K562 (cell line): ENCODE data around the gene FDX1. TPM values are rescaled to one million over a fixed set of nuclear protein-coding genes. Genes with fewer than 3 reads are reported as not detected.

Source experiments
- ASH1L ChIP-seq: fragments of 450-650 bp; IDR thresholded peaks from 2 replicates; pipeline ENCODE4 v1.6.1; 2018; ENCODE audit warnings: borderline replicate concordance, mild to moderate bottlenecking, low read depth; ENCODE audit not compliant: partially characterized antibody
- CHD2 ChIP-seq: IDR thresholded peaks from 2 replicates; pipeline ENCODE4 v1.6.1; 2011; ENCODE audit warnings: low read depth, low read length
- ELF4 ChIP-seq: fragments of 450-650 bp; formaldehyde crosslinking; IDR thresholded peaks from 2 replicates; pipeline ENCODE4 v1.4.0; 2022; ENCODE audit warnings: missing genetic modification characterization
- GTF2E2 ChIP-seq: fragments of 200-800 bp; sonication (Bioruptor generic); IDR thresholded peaks from 2 replicates; pipeline ENCODE4 v1.6.1; 2016; ENCODE audit warnings: missing genetic modification characterization, missing compliant biosample characterization
- HMGN3 ChIP-seq: IDR thresholded peaks from 2 replicates; pipeline ENCODE4 v1.6.1; 2011; ENCODE audit warnings: borderline replicate concordance, low read depth, mild to moderate bottlenecking, mixed read lengths, low read length; ENCODE audit not compliant: insufficient read length; ENCODE audit errors: extremely low read depth
- KLF1 ChIP-seq: fragments of 450-650 bp; IDR thresholded peaks from 2 replicates; pipeline ENCODE4 v1.6.1; 2016; ENCODE audit warnings: missing genetic modification characterization, missing compliant biosample characterization
- NELFE ChIP-seq: IDR thresholded peaks from 2 replicates; pipeline ENCODE4 v1.6.1; 2011; ENCODE audit warnings: mild to moderate bottlenecking; ENCODE audit not compliant: insufficient read depth, insufficient read length
- PML ChIP-seq: IDR thresholded peaks from 2 replicates; pipeline ENCODE4 v1.6.1; 2012; ENCODE audit warnings: low read length, inconsistent platforms
- PURB ChIP-seq: sonication (generic); formaldehyde crosslinking; IDR thresholded peaks from 2 replicates; pipeline ENCODE4 v1.9.0; 2021; ENCODE audit warnings: low read depth, mild to moderate bottlenecking, missing genetic modification reagents
- TGIF2 ChIP-seq: sonication (generic); formaldehyde crosslinking; IDR thresholded peaks from 2 replicates; pipeline ENCODE4 v1.8.1; 2022; ENCODE audit warnings: mild to moderate bottlenecking, missing genetic modification reagents, moderate library complexity
- ZBTB1 ChIP-seq: sonication (generic); formaldehyde crosslinking; IDR thresholded peaks from 2 replicates; pipeline ENCODE4 v1.8.1; 2023; ENCODE audit warnings: missing genetic modification reagents, low read depth, mild to moderate bottlenecking, borderline replicate concordance
- ZNF57 ChIP-seq: fragments of 450-650 bp; formaldehyde crosslinking; IDR thresholded peaks from 2 replicates; pipeline ENCODE4 v1.4.0; 2020; ENCODE audit warnings: mild to moderate bottlenecking, moderate library complexity
- ZSCAN32 ChIP-seq: fragments of 450-650 bp; formaldehyde crosslinking; IDR thresholded peaks from 2 replicates; pipeline ENCODE4 v1.4.0; 2020; ENCODE audit warnings: mild to moderate bottlenecking, moderate library complexity
- polyA plus RNA-seq, 8 experiments: library from polyadenylated mRNA; depleted of rRNA in 4 of 8; stranded (reverse) in 5 of 8; unstranded in 3 of 8; fragments of >200 nt; fragmentation: Nextera tagmentation in 2 of 8; fragmentation: Illumina TruSeq in 1 of 8; extraction: Ambion mirVana in 2 of 8; extraction: Trizol in 1 of 8; gene quantifications; 2 replicates each; pipeline versions ENCODE4 v1.2.1 to v1.2.3, GENCODE V29; 2011 to 2014; ENCODE audit warnings: inconsistent platforms in 1 of 8, missing spikeins in 1 of 8
- total RNA-seq, 7 experiments: library from RNA; depleted of rRNA in 6 of 7; stranded (reverse); fragments of >200 nt in 6 of 7; fragmentation: Illumina TruSeq in 2 of 7; extraction: Trizol in 2 of 7; gene quantifications; 2 replicates each; pipeline versions ENCODE4 v1.2.1 to v1.2.3, GENCODE V29; 2011 to 2021; ENCODE audit warnings: low replicate concordance in 1 of 7
- TF ChIP-seq, protein P1 (sequence below): fragments of 150-350 bp; conservative IDR thresholded peaks from 2 replicates; pipeline ENCODE4 v1.6.1; 2014; ENCODE audit warnings: low read length
- TF ChIP-seq, protein P2 (sequence below): fragments of 250-450 bp; sonication (Bioruptor Pico); IDR thresholded peaks from 2 replicates; pipeline ENCODE4 v1.5.0; 2021; ENCODE audit warnings: mild to moderate bottlenecking, moderate library complexity
- TF ChIP-seq, protein P3 (sequence below): fragments of 450-650 bp; IDR thresholded peaks from 2 replicates; pipeline ENCODE4 v1.6.1; 2016
- TF ChIP-seq, protein P4 (sequence below): fragments of 250-450 bp; sonication (Bioruptor Pico); IDR thresholded peaks from 2 replicates; pipeline ENCODE4 v1.5.0; 2021; ENCODE audit warnings: mild to moderate bottlenecking, borderline replicate concordance
- TF ChIP-seq, protein P5 (sequence below): fragments of 450-650 bp; IDR thresholded peaks from 2 replicates; pipeline ENCODE4 v1.6.1; 2016; ENCODE audit warnings: missing biosample characterization, missing genetic modification characterization

Gene FDX1
- total and polyA plus RNA-seq, 9 of the 15 experiments (the other 6 are each of a cell fraction or from before 2014, with no cell fraction given), result 6.4 to 14.3 (median 11.4) TPM

DNA sequence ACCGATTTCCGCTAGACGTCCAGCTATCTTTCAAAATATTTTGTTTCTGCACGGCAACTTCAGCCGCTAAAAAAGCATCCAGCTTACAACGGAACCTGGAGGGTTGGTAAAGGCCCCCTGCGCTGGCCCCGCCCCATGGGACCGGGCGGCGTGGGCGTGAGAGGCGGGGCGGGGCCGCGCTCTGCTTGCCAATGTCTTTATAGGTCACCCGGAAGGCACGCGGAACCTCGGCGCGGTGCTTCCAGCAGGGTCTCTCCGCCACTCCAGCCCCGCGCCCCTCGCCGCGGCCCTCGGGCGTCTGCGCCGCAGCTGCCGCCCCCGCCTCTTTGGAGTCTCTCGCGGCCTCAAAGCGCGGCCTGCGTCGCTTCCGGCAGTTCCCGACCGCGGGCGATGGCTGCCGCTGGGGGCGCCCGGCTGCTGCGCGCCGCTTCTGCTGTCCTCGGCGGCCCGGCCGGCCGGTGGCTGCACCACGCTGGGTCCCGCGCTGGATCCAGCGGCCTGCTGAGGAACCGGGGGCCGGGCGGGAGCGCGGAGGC lies at the start of gene FDX1 (continued):
- TF ChIP-seq KLF1 (tag) (no peak; the same call in 1 of the 2 replicates), TGIF2 (peak; percentile 85; the same call in 1 of the 2 replicates), ZNF57 (CRISPR knock-in tag) (no peak), PML (no peak), CHD2 (no peak), PURB (CRISPR knock-in tag) (no peak), HMGN3 (peak; percentile 78), ZSCAN32 (no peak), NELFE (no peak), ZBTB1 (CRISPR knock-in tag) (peak; percentile 90), ELF4 (CRISPR knock-in tag) (no peak), GTF2E2 (no peak), ASH1L (no peak)
- TF ChIP-seq, protein P1, sequence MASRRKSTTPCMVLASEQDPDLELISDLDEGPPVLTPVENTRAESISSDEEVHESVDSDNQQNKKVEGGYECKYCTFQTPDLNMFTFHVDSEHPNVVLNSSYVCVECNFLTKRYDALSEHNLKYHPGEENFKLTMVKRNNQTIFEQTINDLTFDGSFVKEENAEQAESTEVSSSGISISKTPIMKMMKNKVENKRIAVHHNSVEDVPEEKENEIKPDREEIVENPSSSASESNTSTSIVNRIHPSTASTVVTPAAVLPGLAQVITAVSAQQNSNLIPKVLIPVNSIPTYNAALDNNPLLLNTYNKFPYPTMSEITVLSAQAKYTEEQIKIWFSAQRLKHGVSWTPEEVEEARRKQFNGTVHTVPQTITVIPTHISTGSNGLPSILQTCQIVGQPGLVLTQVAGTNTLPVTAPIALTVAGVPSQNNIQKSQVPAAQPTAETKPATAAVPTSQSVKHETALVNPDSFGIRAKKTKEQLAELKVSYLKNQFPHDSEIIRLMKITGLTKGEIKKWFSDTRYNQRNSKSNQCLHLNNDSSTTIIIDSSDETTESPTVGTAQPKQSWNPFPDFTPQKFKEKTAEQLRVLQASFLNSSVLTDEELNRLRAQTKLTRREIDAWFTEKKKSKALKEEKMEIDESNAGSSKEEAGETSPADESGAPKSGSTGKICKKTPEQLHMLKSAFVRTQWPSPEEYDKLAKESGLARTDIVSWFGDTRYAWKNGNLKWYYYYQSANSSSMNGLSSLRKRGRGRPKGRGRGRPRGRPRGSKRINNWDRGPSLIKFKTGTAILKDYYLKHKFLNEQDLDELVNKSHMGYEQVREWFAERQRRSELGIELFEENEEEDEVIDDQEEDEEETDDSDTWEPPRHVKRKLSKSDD, result no peak
- TF ChIP-seq, protein P2, sequence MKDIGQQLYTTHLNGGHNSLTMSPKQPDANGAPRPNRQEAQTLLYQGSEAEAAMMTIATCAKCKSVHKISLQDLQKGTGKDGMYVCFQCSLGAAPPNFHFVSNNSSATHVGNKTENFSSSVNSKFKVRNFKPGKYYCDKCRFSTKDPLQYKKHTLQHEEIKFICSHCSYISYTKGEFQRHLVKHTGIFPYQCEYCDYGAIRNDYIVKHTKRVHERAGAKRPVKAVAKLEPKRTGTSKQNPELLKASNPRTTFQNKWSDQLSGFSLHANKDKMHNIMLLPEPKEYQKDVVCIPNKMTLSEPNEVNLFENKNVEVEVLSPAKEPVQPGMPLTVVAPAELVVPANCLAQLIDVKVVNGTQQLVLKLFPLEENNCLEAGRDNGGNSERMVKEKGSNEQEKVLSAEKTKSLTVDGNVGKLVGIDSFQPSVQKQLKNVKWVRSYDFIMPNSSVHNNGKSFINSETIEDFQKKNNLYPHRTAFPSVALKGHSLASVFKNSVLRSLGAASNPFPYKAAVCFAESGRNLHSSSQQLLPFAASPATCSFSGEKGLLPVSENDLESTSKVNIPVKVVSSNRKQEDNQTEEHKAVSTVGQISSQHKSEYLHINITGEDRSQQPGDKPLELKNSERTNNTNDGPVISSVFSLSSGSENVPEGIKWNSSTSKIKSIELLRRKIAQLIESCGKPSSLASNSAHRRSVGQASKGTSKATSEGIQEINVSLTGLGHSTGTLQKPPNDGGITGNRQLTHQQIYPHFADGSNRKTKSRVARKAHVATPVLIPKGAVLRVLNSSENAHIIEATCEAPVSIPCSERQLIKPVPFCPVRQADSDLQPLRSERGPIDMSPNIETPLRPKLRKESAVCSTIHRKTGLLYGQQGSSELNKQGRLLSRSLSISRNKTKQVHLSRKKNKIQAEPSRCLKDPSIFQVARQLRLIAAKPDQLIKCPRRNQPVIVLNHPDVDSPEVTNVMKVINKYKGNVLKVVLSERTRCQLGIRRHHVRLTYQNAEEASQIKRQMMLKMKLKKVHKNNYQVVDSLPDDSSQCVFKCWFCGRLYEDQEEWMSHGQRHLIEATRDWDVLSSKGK (CRISPR knock-in tag), result no peak
- TF ChIP-seq, protein P3, sequence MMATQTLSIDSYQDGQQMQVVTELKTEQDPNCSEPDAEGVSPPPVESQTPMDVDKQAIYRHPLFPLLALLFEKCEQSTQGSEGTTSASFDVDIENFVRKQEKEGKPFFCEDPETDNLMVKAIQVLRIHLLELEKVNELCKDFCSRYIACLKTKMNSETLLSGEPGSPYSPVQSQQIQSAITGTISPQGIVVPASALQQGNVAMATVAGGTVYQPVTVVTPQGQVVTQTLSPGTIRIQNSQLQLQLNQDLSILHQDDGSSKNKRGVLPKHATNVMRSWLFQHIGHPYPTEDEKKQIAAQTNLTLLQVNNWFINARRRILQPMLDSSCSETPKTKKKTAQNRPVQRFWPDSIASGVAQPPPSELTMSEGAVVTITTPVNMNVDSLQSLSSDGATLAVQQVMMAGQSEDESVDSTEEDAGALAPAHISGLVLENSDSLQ, result no peak
- TF ChIP-seq, protein P4, sequence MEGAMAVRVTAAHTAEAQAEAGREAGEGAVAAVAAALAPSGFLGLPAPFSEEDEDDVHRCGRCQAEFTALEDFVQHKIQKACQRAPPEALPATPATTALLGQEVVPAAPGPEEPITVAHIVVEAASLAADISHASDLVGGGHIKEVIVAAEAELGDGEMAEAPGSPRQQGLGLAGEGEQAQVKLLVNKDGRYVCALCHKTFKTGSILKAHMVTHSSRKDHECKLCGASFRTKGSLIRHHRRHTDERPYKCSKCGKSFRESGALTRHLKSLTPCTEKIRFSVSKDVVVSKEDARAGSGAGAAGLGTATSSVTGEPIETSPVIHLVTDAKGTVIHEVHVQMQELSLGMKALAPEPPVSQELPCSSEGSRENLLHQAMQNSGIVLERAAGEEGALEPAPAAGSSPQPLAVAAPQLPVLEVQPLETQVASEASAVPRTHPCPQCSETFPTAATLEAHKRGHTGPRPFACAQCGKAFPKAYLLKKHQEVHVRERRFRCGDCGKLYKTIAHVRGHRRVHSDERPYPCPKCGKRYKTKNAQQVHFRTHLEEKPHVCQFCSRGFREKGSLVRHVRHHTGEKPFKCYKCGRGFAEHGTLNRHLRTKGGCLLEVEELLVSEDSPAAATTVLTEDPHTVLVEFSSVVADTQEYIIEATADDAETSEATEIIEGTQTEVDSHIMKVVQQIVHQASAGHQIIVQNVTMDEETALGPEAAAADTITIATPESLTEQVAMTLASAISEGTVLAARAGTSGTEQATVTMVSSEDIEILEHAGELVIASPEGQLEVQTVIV (CRISPR knock-in tag), result no peak
- TF ChIP-seq, protein P5, sequence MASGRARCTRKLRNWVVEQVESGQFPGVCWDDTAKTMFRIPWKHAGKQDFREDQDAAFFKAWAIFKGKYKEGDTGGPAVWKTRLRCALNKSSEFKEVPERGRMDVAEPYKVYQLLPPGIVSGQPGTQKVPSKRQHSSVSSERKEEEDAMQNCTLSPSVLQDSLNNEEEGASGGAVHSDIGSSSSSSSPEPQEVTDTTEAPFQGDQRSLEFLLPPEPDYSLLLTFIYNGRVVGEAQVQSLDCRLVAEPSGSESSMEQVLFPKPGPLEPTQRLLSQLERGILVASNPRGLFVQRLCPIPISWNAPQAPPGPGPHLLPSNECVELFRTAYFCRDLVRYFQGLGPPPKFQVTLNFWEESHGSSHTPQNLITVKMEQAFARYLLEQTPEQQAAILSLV (tag), result no peak
